Anterior cingulate cortex (tissue), 58 donors: ENCODE results near the gene TMTC1.

Experiments
- DNase-seq, 58 donors: peaks; one replicate each; lab custom pipeline; 2025; lab: John Stamatoyannopoulos, UW

Gene TMTC1

GRCh38 chr12:29508949-29509348 lies 274.8 kb downstream of the TMTC1 start:
- no peak for DNase-seq

- DNase-seq: no peak
Observed at GRCh38 chr12:29505122-29505521, 278.6 kb downstream of the TMTC1 start.

GRCh38 chr12:29503283-29503682 lies 280.5 kb downstream of the TMTC1 start:
- DNase-seq: no peak

- DNase-seq: no peak
Observed at GRCh38 chr12:29499235-29499634, 284.5 kb downstream of the TMTC1 start.

- no peak for DNase-seq
Observed at GRCh38 chr12:29497588-29497987, 286.2 kb downstream of the TMTC1 start, which contains the start of gene OVCH1. Gene OVCH1 (minus strand): TSS chr12:29497686. CDS start chr12:29497686, 0 bp downstream.

GRCh38 chr12:29492891-29493290 lies 290.9 kb downstream of the TMTC1 start:
- DNase-seq: no peak

GRCh38 chr12:29486972-29487371 lies 296.8 kb downstream of the TMTC1 start:
- DNase-seq: no peak

GRCh38 chr12:29463198-29463597 lies 320.5 kb downstream of the TMTC1 start:
- DNase-seq: no peak

- no peak for DNase-seq
Observed at GRCh38 chr12:29460082-29460481, 323.7 kb downstream of the TMTC1 start.

- DNase-seq: peak in 44 of 58 donors; percentile 2 to 89 (median 32)
Observed at GRCh38 chr12:29455087-29455486, 328.7 kb downstream of the TMTC1 start.

GRCh38 chr12:29451888-29452287 lies 331.9 kb downstream of the TMTC1 start:
- DNase-seq: no peak
